GM12872 (cell line): ENCODE measurements around the gene DLG3.

ENCODE experiments used
- CTCF ChIP-seq: IDR thresholded peaks from 3 replicates; pipeline ENCODE4 v1.5.1; 2011; ENCODE audit warnings: low read depth, mild to moderate bottlenecking, low read length, moderate library complexity; ENCODE audit not compliant: insufficient read depth

The DLG3 gene

GRCh38 chrX:70442224-70442623, 2.4 kb upstream of the DLG3 start:
- TF ChIP-seq CTCF: no peak

- no peak for TF ChIP-seq CTCF
These were observed 466 bp downstream of the DLG3 start for GRCh38 chrX:70444946-70445656.

- no peak for TF ChIP-seq CTCF
These were observed 1.3 kb downstream of the DLG3 start for GRCh38 chrX:70445951-70446350.

GRCh38 chrX:70446380-70447350, 2.0 kb downstream of the DLG3 start:
- no peak for TF ChIP-seq CTCF

GRCh38 chrX:70449457-70449966, 4.9 kb downstream of the DLG3 start:
- no peak for TF ChIP-seq CTCF

GRCh38 chrX:70452143-70452733, 7.6 kb downstream of the DLG3 start:
- peak; percentile 72 for TF ChIP-seq CTCF

GRCh38 chrX:70453024-70453618, 8.5 kb downstream of the DLG3 start:
- no peak for TF ChIP-seq CTCF
